Endothelial cell of umbilical vein (primary cell): ENCODE results near the gene MARK3. TPM values are rescaled to one million over a fixed set of nuclear protein-coding genes. Genes with fewer than 3 reads are reported as not detected.

Source experiments
- BruUV-seq: library from RNA; stranded (reverse); fragments of 400-500 nt; replicated peaks from 2 replicates; lab custom pipeline; 2021; lab: Mats Ljungman, UMichigan
- CTCF ChIA-PET: fragments of 300-600, 350-600 bp; sonication (Branson Sonifier 250); formaldehyde crosslinking; loops from one replicate; lab custom pipeline; 2021; ENCODE audit warnings: antibody characterized with exemption, inconsistent platforms; lab: Charles Lee
- POLR2A ChIA-PET: fragments of 300-600, 350-600 bp; sonication (Branson Sonifier 250); formaldehyde crosslinking; loops from one replicate; lab custom pipeline; 2021; ENCODE audit warnings: antibody characterized with exemption, inconsistent platforms; lab: Charles Lee
- DNase-seq: peaks from one replicate; pipeline ENCODE4 v3.0.0-alpha.2; 2011; ENCODE audit warnings: low read depth, low spot score
- FAIRE-seq: peaks from 2 replicates; lab custom pipeline; 2011; peaks lifted over from hg19 to GRCh38; lab: Jason Lieb, UNC
- H2AFZ ChIP-seq: 2 replicates; pipeline ENCODE4 v1.6.0; 2012; ENCODE audit warnings: low read depth, low read length, control low read depth, inconsistent platforms
- H3K27ac ChIP-seq: 2 replicates; pipeline ENCODE4 v1.5.1; 2011; ENCODE audit warnings: low read depth, mild to moderate bottlenecking, control low read depth, low read length, moderate library complexity; ENCODE audit not compliant: insufficient read depth
- H3K27me3 ChIP-seq, 2 experiments: 2 replicates each; pipeline versions ENCODE4 v1.6.0 to v1.6.1; 2011; ENCODE audit warnings: low read length in 2 of 2, mixed read lengths in 1 of 2; ENCODE audit not compliant: control insufficient read depth in 2 of 2, insufficient read depth in 2 of 2
- H3K36me3 ChIP-seq, 2 experiments: 2 replicates in 1 of 2; 3 replicates in 1 of 2; pipeline ENCODE4 v1.5.1; 2011; ENCODE audit warnings: low read length in 2 of 2, mild to moderate bottlenecking in 1 of 2, moderate library complexity in 1 of 2; ENCODE audit not compliant: control insufficient read depth in 2 of 2, insufficient read depth in 2 of 2; ENCODE audit errors: extremely low read depth in 1 of 2
- H3K4me1 ChIP-seq: 3 replicates; pipeline ENCODE4 v1.5.1; 2011; ENCODE audit warnings: mild to moderate bottlenecking, low read length; ENCODE audit not compliant: control insufficient read depth, insufficient read depth; ENCODE audit errors: extremely low read depth
- H3K4me2 ChIP-seq: 2 replicates; pipeline ENCODE4 v1.6.1; 2011; ENCODE audit warnings: low read length, control low read depth, mixed read lengths; ENCODE audit not compliant: insufficient read depth
- H3K4me3 ChIP-seq, 3 experiments: fragments of 200-600 bp in 1 of 3; sonication (generic), shearing (Covaris generic) in 1 of 3; replicated peaks in 1 of 3; 2 replicates each; pipeline ENCODE4 v1.5.1; 2011 to 2016; ENCODE audit warnings: control low read depth in 3 of 3, low read length in 3 of 3, mild to moderate bottlenecking in 2 of 3, inconsistent platforms in 1 of 3, low read depth in 1 of 3, moderate library complexity in 1 of 3; ENCODE audit not compliant: insufficient read depth in 1 of 3
- H3K79me2 ChIP-seq: 2 replicates; pipeline ENCODE4 v1.6.0; 2012; ENCODE audit warnings: low read length, inconsistent platforms; ENCODE audit not compliant: control insufficient read depth, insufficient read depth
- H3K9ac ChIP-seq: replicated peaks from 2 replicates; pipeline ENCODE3; 2011; ENCODE audit warnings: low read length, control low read depth; ENCODE audit not compliant: insufficient read depth; ENCODE audit errors: extremely low read depth
- H3K9me1 ChIP-seq: replicated peaks from 3 replicates; pipeline ENCODE4 v1.6.0; 2011; ENCODE audit warnings: mild to moderate bottlenecking, low read length; ENCODE audit not compliant: control insufficient read depth, insufficient read depth; ENCODE audit errors: extremely low read depth
- H3K9me3 ChIP-seq: replicated peaks from 2 replicates; pipeline ENCODE4 v1.5.1; 2012; ENCODE audit warnings: low read length, inconsistent platforms; ENCODE audit not compliant: control insufficient read depth, insufficient read depth
- H4K20me1 ChIP-seq: replicated peaks from 2 replicates; pipeline ENCODE3; 2011; ENCODE audit warnings: mild to moderate bottlenecking, low read length; ENCODE audit not compliant: control insufficient read depth, insufficient read depth; ENCODE audit errors: extremely low read depth
- EZH2 ChIP-seq: IDR thresholded peaks from 2 replicates; pipeline ENCODE4 v1.6.1; 2012; ENCODE audit warnings: borderline replicate concordance, low read depth, mild to moderate bottlenecking, moderate library complexity, low read length, inconsistent platforms; ENCODE audit not compliant: severe bottlenecking
- FOS ChIP-seq: IDR thresholded peaks from 2 replicates; pipeline ENCODE4 v1.6.1; 2011; ENCODE audit warnings: mild to moderate bottlenecking, low read length, moderate library complexity, borderline replicate concordance; ENCODE audit not compliant: insufficient read depth
- GATA2 ChIP-seq: IDR thresholded peaks from 2 replicates; pipeline ENCODE4 v1.7.0; 2011; ENCODE audit warnings: low read depth, mild to moderate bottlenecking, moderate library complexity, mixed read lengths, low read length; ENCODE audit not compliant: insufficient read length, insufficient read depth
- JUN ChIP-seq: IDR thresholded peaks from 2 replicates; pipeline ENCODE4 v1.6.1; 2011; ENCODE audit warnings: borderline replicate concordance, low read depth; ENCODE audit not compliant: insufficient read length, insufficient read depth
- MYC ChIP-seq: IDR thresholded peaks from one replicate; pipeline ENCODE4 v1.6.1; 2011; ENCODE audit warnings: mild to moderate bottlenecking, low read depth, low read length
- POLR2A ChIP-seq: IDR thresholded peaks from 2 replicates; pipeline ENCODE4 v1.6.1; 2012; ENCODE audit warnings: low read depth, mild to moderate bottlenecking, control low read depth, low read length
- POLR2AphosphoS5 ChIP-seq: IDR thresholded peaks from 2 replicates; pipeline ENCODE4 v1.6.1; 2012; ENCODE audit warnings: low read depth, mild to moderate bottlenecking, control low read depth, low read length, moderate library complexity; ENCODE audit not compliant: insufficient read depth
- dilution Hi-C: fragments of 300-500 bp; cut with MboI; formaldehyde crosslinking; loops from one replicate; pipeline ENCODE4 v1.15.0; 2019; ENCODE audit warnings: low sequenced_read_pairs; ENCODE audit not compliant: extremely low pct_ligation_motif_present
- intact Hi-C: fragments of 100-400 bp; cut with micrococcal nuclease; formaldehyde crosslinking; loops from one replicate; pipeline ENCODE4 v1.10.0; 2022
- polyA plus RNA-seq, 4 experiments: library from polyadenylated mRNA; depleted of rRNA in 3 of 4; stranded (reverse) in 3 of 4; unstranded in 1 of 4; fragments of >200 nt; gene quantifications; 2 replicates each; pipeline versions ENCODE4 v1.2.1 to v1.2.3, GENCODE V29; 2011 to 2012; ENCODE audit warnings: missing spikeins in 1 of 4
- total RNA-seq: library from RNA; stranded (reverse); gene quantifications from 2 replicates; pipeline ENCODE4 v1.2.3, GENCODE V29; 2021
- TF ChIP-seq, protein P1 (sequence below), 2 donors: IDR thresholded peaks; 1 replicate in 1 of 2; 2 replicates in 1 of 2; pipeline ENCODE4 v1.5.1; 2011; ENCODE audit warnings: low read length in 2 of 2, mild to moderate bottlenecking in 2 of 2, moderate library complexity in 2 of 2, control low read depth in 1 of 2, inconsistent platforms in 1 of 2, low read depth in 1 of 2; ENCODE audit not compliant: insufficient read depth in 1 of 2; ENCODE audit errors: extremely low read depth in 1 of 2
- TF ChIP-seq, protein P2 (sequence below): IDR thresholded peaks from 2 replicates; pipeline ENCODE4 v1.6.1; 2011; ENCODE audit not compliant: insufficient read depth, insufficient read length

Gene MARK3
- total and polyA plus RNA-seq, 2 donors (not counting 3 experiments of a cell fraction or from before 2014, with no cell fraction given) = 46.6 to 96.1 TPM

DNA sequence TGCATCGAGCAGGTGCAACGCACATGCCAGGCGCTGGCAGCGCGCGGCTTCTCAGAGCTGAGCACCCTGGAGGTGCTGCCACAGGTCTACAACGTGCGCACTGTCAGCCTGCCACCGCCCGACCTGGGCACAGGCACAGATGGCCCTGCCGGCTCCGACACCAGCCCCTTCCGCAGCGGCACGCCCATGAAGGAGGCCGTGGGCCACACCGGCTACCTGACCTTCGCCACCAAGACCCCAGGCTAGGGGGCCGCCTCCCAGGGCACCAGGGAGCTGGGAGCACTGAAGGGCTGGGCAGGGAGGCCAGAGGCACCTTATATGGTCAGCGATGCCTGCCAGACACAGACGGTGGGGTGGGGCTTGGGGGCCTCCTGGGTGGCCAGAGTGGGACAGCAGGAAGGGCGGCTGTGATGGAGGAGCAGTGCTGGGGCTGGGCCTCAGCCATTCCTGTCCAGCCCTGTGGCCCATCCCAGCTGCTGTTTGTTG lies 149.4 kb downstream of the MARK3 start:
- TF ChIP-seq FOS (no peak), POLR2AphosphoS5 (no peak), EZH2 (no peak), JUN (no peak), POLR2A (no peak), MYC (no peak), GATA2 (no peak)
- TF ChIP-seq, protein P1, sequence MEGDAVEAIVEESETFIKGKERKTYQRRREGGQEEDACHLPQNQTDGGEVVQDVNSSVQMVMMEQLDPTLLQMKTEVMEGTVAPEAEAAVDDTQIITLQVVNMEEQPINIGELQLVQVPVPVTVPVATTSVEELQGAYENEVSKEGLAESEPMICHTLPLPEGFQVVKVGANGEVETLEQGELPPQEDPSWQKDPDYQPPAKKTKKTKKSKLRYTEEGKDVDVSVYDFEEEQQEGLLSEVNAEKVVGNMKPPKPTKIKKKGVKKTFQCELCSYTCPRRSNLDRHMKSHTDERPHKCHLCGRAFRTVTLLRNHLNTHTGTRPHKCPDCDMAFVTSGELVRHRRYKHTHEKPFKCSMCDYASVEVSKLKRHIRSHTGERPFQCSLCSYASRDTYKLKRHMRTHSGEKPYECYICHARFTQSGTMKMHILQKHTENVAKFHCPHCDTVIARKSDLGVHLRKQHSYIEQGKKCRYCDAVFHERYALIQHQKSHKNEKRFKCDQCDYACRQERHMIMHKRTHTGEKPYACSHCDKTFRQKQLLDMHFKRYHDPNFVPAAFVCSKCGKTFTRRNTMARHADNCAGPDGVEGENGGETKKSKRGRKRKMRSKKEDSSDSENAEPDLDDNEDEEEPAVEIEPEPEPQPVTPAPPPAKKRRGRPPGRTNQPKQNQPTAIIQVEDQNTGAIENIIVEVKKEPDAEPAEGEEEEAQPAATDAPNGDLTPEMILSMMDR (IDR thresholded peaks at IDR 0.05; ENCODE audit: extremely low read depth in 1 of 2, insufficient read depth in 1 of 2, low read depth in 1 of 2, low read length in 2 of 2) = no peak
- TF ChIP-seq, protein P2, sequence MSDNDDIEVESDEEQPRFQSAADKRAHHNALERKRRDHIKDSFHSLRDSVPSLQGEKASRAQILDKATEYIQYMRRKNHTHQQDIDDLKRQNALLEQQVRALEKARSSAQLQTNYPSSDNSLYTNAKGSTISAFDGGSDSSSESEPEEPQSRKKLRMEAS = no peak
- Histone ChIP-seq H3K4me3 (no peak overlapping the region), H3K4me2 (no peak overlapping the region), H3K9ac (no peak overlapping the region), H3K27me3 (no peaks in the 10 kb centered on the region), H3K79me2 (peaks cover 17% of the 10 kb centered on the region), H3K36me3 (peaks cover 0 to 2% of the 10 kb centered on the region in 2 experiments), H3K9me3 (no peaks in the 10 kb centered on the region), H2AFZ (no peak overlapping the region), H3K4me1 (peaks cover 3% of the 10 kb centered on the region), H4K20me1 (no peaks in the 10 kb centered on the region), H3K9me1 (no peaks in the 10 kb centered on the region), H3K27ac (no peak overlapping the region)
- intact Hi-C loops (no loop called here), dilution Hi-C loops (no loop called here)
- ChIA-PET POLR2A (no interaction called here), CTCF (interaction anchor here (1.4 to 5.5 kb wide), 2 partner anchors 13 to 16 kb away, joined by 4 to 33 read pairs; no protein-coding TSS in a partner anchor)
- BruUV-seq = no TSS peak
- no peak for DNase-seq
- no peak for FAIRE-seq
